Measurements from ENCODE around the gene PAIP2. TPM values are rescaled to one million over a fixed set of nuclear protein-coding genes. Genes with fewer than 3 reads are reported as not detected.

PAIP2 gene
- total RNA-seq, 1 experiment from 2014 or later: 108 TPM

- CTCF ChIA-PET: interaction anchor here (0.7 to 1.0 kb wide), 3 partner anchors 11 to 564 kb away, joined by 3 to 4 read pairs (median 3); no protein-coding TSS in a partner anchor
- ATAC-seq (peak; percentile 2; the same call in 1 of the 2 replicates), DNase-seq (ENCODE audit: low read depth, low spot score) (no peak)
- H3K36me3 ChIP-seq (ENCODE audit: control insufficient read depth in 1 of 2, insufficient read depth in 2 of 2, low read length in 2 of 2): no peaks in the 10 kb centered on the region
- H4K20me1 ChIP-seq (ENCODE audit: insufficient read depth): no peaks in the 10 kb centered on the region
- H3K9ac ChIP-seq (ENCODE audit: low read length): peak overlapping the region; percentile 64
- H3K4me2 ChIP-seq (ENCODE audit: low read length): peak overlapping the region; percentile 70
- intact Hi-C loops (cut with micrococcal nuclease): no loop called here
- POLR2A ChIA-PET: interaction anchor here (1.0 kb wide), 1 partner anchor 12 kb away, joined by 4 read pairs; no protein-coding TSS in a partner anchor
- H3K79me2 ChIP-seq (ENCODE audit: insufficient read depth, low read length): no peaks in the 10 kb centered on the region
- no peaks in the 10 kb centered on the region for H3K9me3 ChIP-seq (ENCODE audit: control insufficient read depth in 1 of 2, insufficient read depth in 1 of 2, low read depth in 1 of 2, low read length in 2 of 2)
- RAD21 ChIA-PET (ENCODE audit: low non-redundant PET in 1 of 2, low total read pairs in 2 of 2, uncharacterized antibody in 2 of 2, unreplicated experiment in 2 of 2): no interaction called here
- no peak for TF ChIP-seq CEBPB (IDR thresholded peaks at IDR 0.05; ENCODE audit: low read depth)
- no peak for TF ChIP-seq EZH2phosphoT487 (IDR thresholded peaks at IDR 0.05; ENCODE audit: borderline replicate concordance)
- no peak for TF ChIP-seq CBX3 (IDR thresholded peaks at IDR 0.05; ENCODE audit: low read depth)
- no peak for TF ChIP-seq RAD21 (IDR thresholded peaks at IDR 0.05; ENCODE audit: low read depth)
- no peak for TF ChIP-seq YY1 (IDR thresholded peaks at IDR 0.05; ENCODE audit: extremely low read depth, insufficient replicate concordance, low read depth, low read length)
- no peak for TF ChIP-seq MAX (IDR thresholded peaks at IDR 0.05)
- no peak for TF ChIP-seq SP1 (IDR thresholded peaks at IDR 0.05; ENCODE audit: low read depth)
- peak overlapping the region; percentile 92 for H3K27ac ChIP-seq (ENCODE audit: low read depth, low read length)
- BruUV-seq (replicated peaks): TSS peak; percentile 75
- H3K4me3 ChIP-seq (replicated peaks in 1 of 2; ENCODE audit: low read depth in 1 of 2, low read length in 2 of 2): peak overlapping the region; percentile 49 to 58
- H2AFZ ChIP-seq (ENCODE audit: low read depth, low read length, poor library complexity, severe bottlenecking): peak overlapping the region; percentile 41
- H3K27me3 ChIP-seq (ENCODE audit: insufficient read depth, low read length): no peaks in the 10 kb centered on the region
- H3K4me1 ChIP-seq (ENCODE audit: control insufficient read depth in 1 of 2, insufficient read depth in 2 of 2, low read length in 2 of 2): peaks cover 11 to 19% of the 10 kb centered on the region in 2 experiments
- no peaks in the 10 kb centered on the region for H3K9me2 ChIP-seq (ENCODE audit: insufficient read depth)
Observed at GRCh38 chr5:139404484-139404840, 62.8 kb downstream of the PAIP2 start.

- ChIA-PET RAD21 (ENCODE audit: low non-redundant PET in 1 of 2, low total read pairs in 2 of 2, uncharacterized antibody in 2 of 2, unreplicated experiment in 2 of 2) (interaction anchor here in 1 of 2 experiments (0.6 kb wide), 1 partner anchor 445 kb away, joined by 4 read pairs; no protein-coding TSS in a partner anchor), CTCF (no interaction called here), POLR2A (no interaction called here)
- no peaks in the 10 kb centered on the region for H3K79me2 ChIP-seq (ENCODE audit: insufficient read depth, low read length)
- ATAC-seq (no peak), DNase-seq (ENCODE audit: low read depth, low spot score) (no peak)
- no peak overlapping the region for H3K4me2 ChIP-seq (ENCODE audit: low read length)
- no peak overlapping the region for H3K4me3 ChIP-seq (replicated peaks in 1 of 2; ENCODE audit: low read depth in 1 of 2, low read length in 2 of 2)
- H3K36me3 ChIP-seq (ENCODE audit: control insufficient read depth in 1 of 2, insufficient read depth in 2 of 2, low read length in 2 of 2): no peaks in the 10 kb centered on the region
- no peaks in the 10 kb centered on the region for H3K9me3 ChIP-seq (ENCODE audit: control insufficient read depth in 1 of 2, insufficient read depth in 1 of 2, low read depth in 1 of 2, low read length in 2 of 2)
- no peaks in the 10 kb centered on the region for H3K27me3 ChIP-seq (ENCODE audit: insufficient read depth, low read length)
- no peak for TF ChIP-seq YY1 (IDR thresholded peaks at IDR 0.05; ENCODE audit: extremely low read depth, insufficient replicate concordance, low read depth, low read length)
- TF ChIP-seq ZFX (IDR thresholded peaks at IDR 0.05): no peak
- no peak for TF ChIP-seq ATF3 (IDR thresholded peaks at IDR 0.05)
- no peak for TF ChIP-seq TCF7L2 (IDR thresholded peaks at IDR 0.05; ENCODE audit: borderline replicate concordance, extremely low read depth, insufficient read depth, insufficient read length)
- no peak for TF ChIP-seq MAX (IDR thresholded peaks at IDR 0.05)
- TF ChIP-seq CBX3 (IDR thresholded peaks at IDR 0.05; ENCODE audit: low read depth): no peak
- TF ChIP-seq EZH2phosphoT487 (IDR thresholded peaks at IDR 0.05; ENCODE audit: borderline replicate concordance): no peak
- H3K27ac ChIP-seq (ENCODE audit: low read depth, low read length): no peak overlapping the region
- H3K9ac ChIP-seq (ENCODE audit: low read length): no peak overlapping the region
- intact Hi-C loops (cut with micrococcal nuclease): no loop called here
- no peaks in the 10 kb centered on the region for H3K9me2 ChIP-seq (ENCODE audit: insufficient read depth)
- BruUV-seq (replicated peaks): no TSS peak
- H3K4me1 ChIP-seq (ENCODE audit: control insufficient read depth in 1 of 2, insufficient read depth in 2 of 2, low read length in 2 of 2): peaks cover 11 to 19% of the 10 kb centered on the region in 2 experiments
- no peak overlapping the region for H2AFZ ChIP-seq (ENCODE audit: low read depth, low read length, poor library complexity, severe bottlenecking)
- no peaks in the 10 kb centered on the region for H4K20me1 ChIP-seq (ENCODE audit: insufficient read depth)
Observed at GRCh38 chr5:139406963-139407362, 65.3 kb downstream of the PAIP2 start.

All from HCT116 (cell line).